DND-41 (cell line): ENCODE data around the gene INO80.

ENCODE experiments used
- CTCF ChIP-seq: IDR thresholded peaks from 2 replicates; pipeline ENCODE4 v1.5.1; 2012; ENCODE audit warnings: borderline replicate concordance, low read length, moderate library complexity, mild to moderate bottlenecking; ENCODE audit not compliant: poor library complexity, severe bottlenecking; ENCODE audit errors: extremely low read depth
- EZH2 ChIP-seq: IDR thresholded peaks from 3 replicates; pipeline ENCODE4 v1.6.1; 2012; ENCODE audit warnings: borderline replicate concordance, low read depth, mild to moderate bottlenecking, moderate library complexity, low read length, inconsistent platforms; ENCODE audit not compliant: severe bottlenecking

DNA sequence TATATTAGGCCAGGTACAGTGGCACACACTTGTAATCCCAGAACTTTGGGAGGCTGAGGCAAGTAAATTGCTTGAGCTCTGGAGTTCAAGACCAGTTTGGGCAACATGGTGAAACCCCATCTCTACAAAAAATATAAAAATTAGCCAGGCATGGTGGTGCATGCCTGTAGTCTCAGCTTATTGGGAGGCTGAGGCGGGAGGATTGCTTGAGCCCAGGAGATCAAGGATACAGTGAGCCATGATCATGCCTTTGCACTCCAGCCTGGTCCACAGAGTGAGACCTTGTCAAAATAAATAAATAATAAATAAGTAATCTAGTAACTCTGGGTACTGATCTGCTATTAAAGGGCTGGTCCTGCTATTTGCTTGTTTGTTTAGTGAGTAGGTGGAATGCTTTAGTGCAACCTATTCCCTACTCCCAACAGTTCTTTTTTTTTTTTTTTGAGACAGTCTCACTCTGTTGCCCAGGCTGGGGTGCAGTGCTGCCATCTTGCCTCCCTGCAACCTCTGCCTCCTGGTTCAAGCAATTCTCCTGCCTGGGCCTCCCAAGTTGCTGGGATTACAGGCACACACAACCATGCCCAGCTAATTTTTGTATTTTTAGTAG, 9.1 kb upstream of the INO80 start:
- TF ChIP-seq CTCF (no peak), EZH2 (no peak)
